GM18867 (cell line): ENCODE measurements around the gene HUNK.
"Not testable (repeated sequence)": the region's sequence is repeated elsewhere in the genome, so short reads cannot be mapped to it uniquely, and the experiment has no call there.

Source experiments
- ATAC-seq: cut with Tn5 transposase; IDR thresholded peaks from one replicate; pipeline ENCODE4 v1.9.1; 2021; ENCODE audit warnings: mild to moderate bottlenecking, moderate library complexity; ENCODE audit not compliant: unreplicated experiment

The HUNK gene

DNA sequence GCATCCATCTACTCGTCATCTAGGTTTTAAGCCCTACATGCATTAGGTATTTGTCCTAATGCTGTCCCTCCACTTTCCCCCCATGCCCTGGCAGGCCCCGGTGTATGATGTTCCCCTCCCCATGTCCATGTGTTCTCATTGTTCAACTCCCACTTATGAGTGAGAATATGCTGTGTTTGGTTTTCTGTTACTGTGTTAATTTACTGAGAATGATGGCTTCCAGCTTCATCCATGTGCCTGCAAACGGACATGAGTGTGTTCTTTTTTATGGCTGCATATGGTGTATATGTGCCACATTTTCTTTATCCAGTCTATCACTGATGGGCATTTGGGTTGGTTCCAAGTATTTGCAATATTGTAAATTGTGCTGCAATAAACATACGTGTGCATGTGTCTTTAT, 165.9 kb downstream of the HUNK start:
- not testable (repeated sequence) for ATAC-seq

DNA sequence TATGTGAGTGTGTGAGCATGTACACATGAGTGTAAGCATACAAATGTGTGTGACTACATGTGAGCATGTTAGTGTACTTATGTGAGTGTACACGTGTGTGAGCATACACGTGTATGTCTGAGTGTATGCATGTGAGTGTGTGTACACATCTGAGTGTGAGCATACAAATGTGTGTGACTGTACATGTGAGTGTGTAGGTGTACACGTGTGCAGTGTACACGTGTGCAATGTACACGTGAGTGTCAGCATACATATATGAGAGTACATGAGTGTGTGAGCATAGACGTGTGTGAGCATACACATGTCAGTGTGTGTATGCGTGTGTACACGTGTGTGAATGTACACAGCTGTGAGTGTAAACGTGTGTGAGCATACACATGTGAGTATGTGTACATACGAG, 170.6 kb downstream of the HUNK start:
- ATAC-seq = no peak

DNA sequence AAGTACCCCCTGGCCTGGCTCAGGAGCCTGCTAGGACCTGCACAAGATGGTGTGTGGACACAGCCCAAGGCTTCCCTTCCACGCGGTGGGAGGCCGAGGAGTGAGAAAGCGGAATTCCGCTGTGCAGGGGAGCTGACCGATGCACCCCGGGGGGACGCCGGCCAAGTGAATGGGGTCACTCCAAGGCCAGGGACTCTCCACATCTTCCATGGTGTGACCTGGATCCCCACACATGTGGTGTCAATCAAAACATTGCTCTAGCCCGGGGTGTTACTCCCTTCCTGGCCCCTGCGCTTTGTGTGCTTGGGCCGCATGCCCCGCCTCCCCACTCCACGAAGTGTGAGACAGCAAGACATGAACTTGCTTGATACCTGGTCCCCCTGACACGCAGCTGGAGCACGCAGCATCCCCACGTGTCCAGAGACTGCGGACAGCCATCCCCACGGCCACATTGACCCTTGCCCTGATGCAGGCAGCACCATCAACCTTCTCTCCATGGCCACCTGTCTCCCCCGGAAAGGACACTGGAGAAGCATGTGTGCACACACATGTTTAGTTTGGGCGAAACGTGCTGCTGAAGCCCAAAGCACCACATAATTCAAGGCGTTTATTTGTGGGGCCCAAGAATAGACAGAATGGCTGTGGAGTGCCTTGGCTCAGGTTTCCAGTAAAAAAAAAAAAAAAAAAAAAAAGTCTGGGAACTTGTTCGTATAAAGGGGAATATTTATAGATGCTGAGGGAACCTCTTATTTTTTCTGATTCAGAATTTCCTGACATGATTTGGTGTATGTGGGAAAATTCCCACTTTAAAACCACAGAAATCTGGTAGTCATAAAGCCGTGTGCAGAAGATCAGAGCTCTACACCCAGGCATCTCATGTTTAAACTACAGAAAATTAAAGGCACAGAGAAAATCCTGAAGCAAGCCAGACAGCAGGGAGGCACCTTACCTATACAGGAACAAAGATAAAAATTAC, 171.7 kb downstream of the HUNK start:
- no peak for ATAC-seq

DNA sequence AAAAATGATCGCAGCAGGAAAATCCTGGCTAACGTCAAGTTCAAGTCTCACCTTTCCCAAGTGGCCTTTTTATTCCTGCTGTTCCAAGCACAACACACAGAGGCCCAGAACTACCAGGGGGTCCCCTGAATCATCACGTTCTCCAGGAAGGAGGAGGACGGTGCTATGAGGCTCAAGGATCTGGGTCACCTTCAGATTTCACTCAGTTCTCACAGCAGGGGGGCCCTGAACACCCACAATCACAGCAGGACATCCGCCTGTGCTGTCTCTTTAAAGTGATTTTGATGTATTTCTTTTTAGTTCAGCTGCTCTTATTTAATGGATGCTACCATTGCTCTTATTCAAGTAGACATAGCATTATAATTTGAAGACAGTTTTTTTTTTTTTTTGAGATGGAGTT, 173.4 kb downstream of the HUNK start:
- no peak for ATAC-seq

DNA sequence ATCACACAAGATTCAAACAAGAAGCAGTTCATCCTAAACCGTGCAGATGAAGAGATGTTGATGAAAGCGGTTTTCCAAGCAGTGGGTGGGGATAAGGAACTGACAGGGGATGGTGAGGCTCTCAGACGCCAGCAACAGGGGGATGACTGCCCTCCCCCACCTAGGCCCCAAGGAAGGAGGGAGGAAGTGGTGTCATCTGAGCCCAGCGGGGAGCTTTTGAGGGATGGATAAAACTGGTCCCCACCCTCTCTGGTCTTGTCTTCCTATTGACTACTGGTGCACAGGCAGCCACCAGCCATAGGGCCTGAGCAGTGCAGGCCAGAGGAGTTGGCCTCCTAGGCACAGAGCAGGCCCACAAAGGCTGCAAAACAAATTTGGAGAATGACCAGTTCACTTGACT, 175.5 kb downstream of the HUNK start:
- no peak for ATAC-seq
